COR-L47 (cell line): ENCODE data around the gene NOSIP.

Experiments
- DNase-seq: peaks from one replicate; lab custom pipeline; 2025; lab: John Stamatoyannopoulos, UW

Gene NOSIP

GRCh38 chr19:49570997-49571676, 9.2 kb downstream of the NOSIP start:
- DNase-seq: peak; percentile 6

- peak; percentile 80 for DNase-seq
Measured at GRCh38 chr19:49570138-49570856, 10.1 kb downstream of the NOSIP start.

GRCh38 chr19:49567861-49568441, 12.4 kb downstream of the NOSIP start:
- DNase-seq: no peak

GRCh38 chr19:49566302-49566701, 14.1 kb downstream of the NOSIP start:
- DNase-seq: no peak

GRCh38 chr19:49565261-49565660, 15.1 kb downstream of the NOSIP start:
- no peak for DNase-seq

- no peak for DNase-seq
Measured at GRCh38 chr19:49564616-49565045, 15.7 kb downstream of the NOSIP start.

- no peak for DNase-seq
Measured at GRCh38 chr19:49560358-49560900, 19.9 kb downstream of the NOSIP start.

- DNase-seq: no peak
Measured at GRCh38 chr19:49559928-49560327, 20.4 kb downstream of the NOSIP start.

- DNase-seq: no peak
Measured at GRCh38 chr19:49559443-49559842, 20.9 kb downstream of the NOSIP start.

GRCh38 chr19:49558591-49558990, 21.8 kb downstream of the NOSIP start:
- DNase-seq: no peak

- DNase-seq: no peak
Measured at GRCh38 chr19:49557641-49558325, 22.6 kb downstream of the NOSIP start.

- no peak for DNase-seq
Measured at GRCh38 chr19:49556412-49557398, 23.7 kb downstream of the NOSIP start.

GRCh38 chr19:49555600-49556411, 24.6 kb downstream of the NOSIP start:
- DNase-seq: peak; percentile 6

GRCh38 chr19:49554701-49555181, 25.6 kb downstream of the NOSIP start:
- DNase-seq: no peak

- no peak for DNase-seq
Measured at GRCh38 chr19:49553451-49554271, 26.7 kb downstream of the NOSIP start.

- no peak for DNase-seq
Measured at GRCh38 chr19:49552749-49553148, 27.6 kb downstream of the NOSIP start.

GRCh38 chr19:49551531-49551930, 28.8 kb downstream of the NOSIP start:
- DNase-seq: no peak

GRCh38 chr19:49549045-49549444, 31.3 kb downstream of the NOSIP start:
- DNase-seq: no peak
